AG10803 (cell line): ENCODE measurements around the gene PRPH.
A peak's percentile ranks its signal among the peaks of the same experiment; 100 is the strongest.

Experiments used
- DNase-seq: peaks from one replicate; pipeline ENCODE4 v3.0.0; 2010; ENCODE audit warnings: low read depth
- H3K4me3 ChIP-seq: 2 replicates; pipeline ENCODE4 v1.5.1; 2011; ENCODE audit warnings: mild to moderate bottlenecking, low read length, control low read depth
- TF ChIP-seq, protein P1 (sequence below): conservative IDR thresholded peaks from 2 replicates; pipeline ENCODE4 v1.5.1; 2011; ENCODE audit warnings: mild to moderate bottlenecking, low read length, control low read depth, inconsistent platforms

Gene PRPH

GRCh38 chr12:49347311-49348193, 52.6 kb downstream of the PRPH start:
- H3K4me3 ChIP-seq: peak overlapping the region; percentile 43
- TF ChIP-seq, protein P1, sequence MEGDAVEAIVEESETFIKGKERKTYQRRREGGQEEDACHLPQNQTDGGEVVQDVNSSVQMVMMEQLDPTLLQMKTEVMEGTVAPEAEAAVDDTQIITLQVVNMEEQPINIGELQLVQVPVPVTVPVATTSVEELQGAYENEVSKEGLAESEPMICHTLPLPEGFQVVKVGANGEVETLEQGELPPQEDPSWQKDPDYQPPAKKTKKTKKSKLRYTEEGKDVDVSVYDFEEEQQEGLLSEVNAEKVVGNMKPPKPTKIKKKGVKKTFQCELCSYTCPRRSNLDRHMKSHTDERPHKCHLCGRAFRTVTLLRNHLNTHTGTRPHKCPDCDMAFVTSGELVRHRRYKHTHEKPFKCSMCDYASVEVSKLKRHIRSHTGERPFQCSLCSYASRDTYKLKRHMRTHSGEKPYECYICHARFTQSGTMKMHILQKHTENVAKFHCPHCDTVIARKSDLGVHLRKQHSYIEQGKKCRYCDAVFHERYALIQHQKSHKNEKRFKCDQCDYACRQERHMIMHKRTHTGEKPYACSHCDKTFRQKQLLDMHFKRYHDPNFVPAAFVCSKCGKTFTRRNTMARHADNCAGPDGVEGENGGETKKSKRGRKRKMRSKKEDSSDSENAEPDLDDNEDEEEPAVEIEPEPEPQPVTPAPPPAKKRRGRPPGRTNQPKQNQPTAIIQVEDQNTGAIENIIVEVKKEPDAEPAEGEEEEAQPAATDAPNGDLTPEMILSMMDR: peak; percentile 79
- DNase-seq: peak; percentile 74
